SH-SY5Y (cell line): ENCODE measurements around the gene NEK6.

Experiments
- GATA2 ChIP-seq: IDR thresholded peaks from 2 replicates; pipeline ENCODE4 v1.6.1; 2011; ENCODE audit warnings: mild to moderate bottlenecking, low read depth, low read length
- GATA3 ChIP-seq: IDR thresholded peaks from 2 replicates; pipeline ENCODE4 v1.6.1; 2011; ENCODE audit warnings: low read depth, mild to moderate bottlenecking, low read length, moderate library complexity

GRCh38 chr9:124218438-124218982, 39.2 kb upstream of the NEK6 start:
- TF ChIP-seq GATA2 (no peak), GATA3 (no peak)
